Anterior cingulate cortex (tissue), 58 donors: Measurements from ENCODE around the gene CENPN.

ENCODE experiments used
- DNase-seq, 58 donors: peaks; one replicate each; lab custom pipeline; 2025; lab: John Stamatoyannopoulos, UW

Gene CENPN

DNA sequence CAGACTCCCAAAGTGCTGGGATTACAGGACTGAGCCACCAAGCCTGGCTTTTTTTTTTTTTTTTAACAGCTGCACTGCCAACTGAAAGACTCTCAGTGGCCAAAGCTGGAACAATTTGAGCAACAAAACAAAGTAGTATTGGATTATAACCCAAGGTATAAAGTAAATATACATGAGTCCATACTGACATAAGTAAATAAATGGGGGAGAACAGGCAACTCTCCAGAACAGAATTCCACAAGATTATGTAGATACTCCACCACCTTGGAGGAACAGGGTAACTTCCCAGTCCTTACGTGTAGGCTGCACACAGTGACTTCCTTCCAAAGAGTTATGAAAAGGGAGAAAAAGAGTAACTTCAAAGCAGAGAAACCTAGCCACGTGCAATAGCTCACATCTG is 16.0 kb upstream of the CENPN start:
- no peak for DNase-seq

DNA sequence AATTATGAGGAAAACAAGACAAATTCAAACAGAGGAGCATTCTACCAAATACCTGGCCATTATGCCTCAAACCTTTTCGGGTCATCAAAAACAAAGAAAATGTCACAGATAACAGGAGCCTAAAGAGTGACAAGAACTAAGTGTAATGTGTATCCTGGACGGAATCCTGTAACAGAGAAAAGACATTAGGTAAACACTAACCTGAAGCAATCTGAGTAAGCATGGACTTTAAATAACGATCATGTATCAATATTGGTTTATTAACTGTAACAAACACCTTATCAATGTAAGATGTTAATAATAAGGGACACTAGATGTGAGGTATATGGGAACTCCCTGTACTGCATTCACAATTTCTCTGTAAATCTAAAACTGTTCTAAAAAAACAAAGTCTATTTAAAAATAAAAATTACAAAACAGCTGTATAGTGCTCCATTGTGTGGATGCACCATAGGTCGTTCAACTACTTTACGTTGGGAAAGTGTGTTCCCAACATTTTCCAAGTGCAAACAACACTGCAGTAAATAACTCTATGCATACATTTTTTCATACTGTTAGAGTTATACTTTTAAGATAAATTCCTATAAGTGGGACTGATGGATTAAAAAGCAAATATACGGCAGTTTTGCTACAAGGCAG is 15.1 kb upstream of the CENPN start:
- DNase-seq: no peak

DNA sequence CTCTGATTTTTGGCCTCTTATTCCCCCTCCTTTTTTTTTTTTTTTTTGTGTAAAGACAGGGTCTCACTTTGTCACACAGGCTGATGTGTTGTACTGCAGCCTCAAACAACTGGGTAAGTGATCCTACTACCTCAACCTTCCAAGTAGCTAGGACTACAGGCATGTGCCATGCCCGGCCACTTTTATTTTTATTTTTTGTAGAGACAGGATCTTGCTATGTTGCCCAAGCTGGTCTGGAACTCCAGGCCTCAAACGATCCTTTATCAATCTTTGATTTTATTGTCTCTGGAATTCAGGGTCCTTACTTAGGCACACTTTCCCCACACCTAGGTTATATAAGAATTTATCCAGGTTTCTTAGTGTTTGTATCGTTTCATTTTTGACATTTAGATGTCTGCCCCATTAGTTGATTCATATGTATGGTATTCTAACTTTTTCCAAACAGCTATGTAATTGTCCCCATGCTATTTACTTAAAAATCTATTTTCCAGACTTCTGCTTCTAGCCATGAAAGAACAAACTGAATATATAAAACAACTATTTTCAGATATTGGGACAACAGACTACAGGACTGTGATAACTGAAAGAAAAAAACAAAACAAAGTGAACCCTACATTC is 14.2 kb upstream of the CENPN start:
- no peak for DNase-seq

DNA sequence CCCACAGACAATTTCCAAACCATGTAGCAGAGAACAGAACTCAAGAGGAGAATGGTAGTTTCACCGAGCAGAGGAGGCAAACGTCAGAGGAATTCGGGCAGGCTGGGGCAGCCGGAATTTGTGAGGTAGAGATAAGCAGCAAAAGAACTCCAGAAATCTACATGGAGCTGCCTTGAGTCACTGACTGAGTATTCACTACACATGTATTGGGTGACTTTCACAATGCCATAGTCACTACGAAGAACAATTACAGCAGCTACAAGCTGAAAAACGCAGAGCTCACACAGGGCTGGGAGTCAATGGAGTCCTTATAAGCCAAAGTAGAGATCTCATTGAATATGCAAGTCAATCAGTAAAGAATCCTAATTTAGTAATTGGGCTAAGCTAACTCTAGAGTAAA is 13.7 kb upstream of the CENPN start:
- peak in 5 of 58 donors; percentile 13 to 49 (median 16) for DNase-seq

DNA sequence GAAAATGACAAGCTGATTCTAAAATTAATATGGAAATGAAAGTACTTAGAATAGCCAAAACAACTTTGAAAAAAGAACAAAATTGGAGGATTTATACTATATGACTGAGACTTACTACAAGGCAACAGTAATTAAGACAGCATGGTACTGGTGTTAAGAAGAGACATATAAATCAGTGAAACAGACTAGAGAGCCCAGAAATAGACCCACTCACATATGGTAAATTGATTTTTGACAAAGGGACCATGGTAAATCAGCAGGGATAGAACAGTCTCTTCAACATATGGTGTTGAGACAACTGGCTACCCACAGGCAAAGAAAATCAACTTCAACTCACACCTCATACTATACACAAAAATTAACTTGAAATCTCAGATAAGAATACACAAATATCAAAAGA is 13.2 kb upstream of the CENPN start:
- no peak for DNase-seq

DNA sequence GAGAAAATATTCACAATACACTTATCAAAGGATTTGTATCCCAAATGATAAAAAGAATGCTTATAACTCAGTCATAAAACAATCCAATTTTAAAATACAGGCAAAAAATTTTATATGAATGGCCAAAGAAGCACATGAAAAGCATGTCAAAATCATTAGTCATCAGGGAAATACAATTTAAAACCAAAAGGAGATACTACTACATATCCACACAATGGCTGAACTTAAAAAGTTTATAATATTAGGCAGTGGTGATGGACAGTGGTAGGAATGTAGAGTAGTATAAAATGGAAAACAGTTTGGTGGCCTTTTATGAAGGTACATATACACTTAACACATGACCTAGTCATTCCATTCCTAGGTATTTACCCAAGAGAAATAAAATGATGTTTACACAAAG is 12.6 kb upstream of the CENPN start:
- no peak for DNase-seq

DNA sequence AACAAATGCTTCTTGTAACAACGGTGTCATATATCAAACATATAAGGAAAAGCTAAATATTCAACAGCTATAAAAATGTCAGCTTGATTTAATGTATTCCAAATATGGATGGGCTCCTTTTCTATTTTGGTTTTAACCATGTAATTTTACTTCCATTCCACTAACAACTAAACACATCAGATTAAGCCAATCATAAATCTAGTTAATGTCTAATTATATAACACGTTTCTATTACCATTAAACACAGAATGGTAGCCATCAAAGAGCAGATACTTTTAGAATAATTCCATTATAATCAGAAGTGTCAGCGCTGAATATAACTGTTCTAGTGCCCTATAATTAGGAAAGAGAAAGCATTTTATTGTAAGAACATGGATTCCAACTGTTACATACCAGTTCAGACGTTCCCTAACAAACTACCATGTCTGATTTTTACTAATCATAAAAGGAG is 10.3 kb upstream of the CENPN start:
- DNase-seq: no peak

DNA sequence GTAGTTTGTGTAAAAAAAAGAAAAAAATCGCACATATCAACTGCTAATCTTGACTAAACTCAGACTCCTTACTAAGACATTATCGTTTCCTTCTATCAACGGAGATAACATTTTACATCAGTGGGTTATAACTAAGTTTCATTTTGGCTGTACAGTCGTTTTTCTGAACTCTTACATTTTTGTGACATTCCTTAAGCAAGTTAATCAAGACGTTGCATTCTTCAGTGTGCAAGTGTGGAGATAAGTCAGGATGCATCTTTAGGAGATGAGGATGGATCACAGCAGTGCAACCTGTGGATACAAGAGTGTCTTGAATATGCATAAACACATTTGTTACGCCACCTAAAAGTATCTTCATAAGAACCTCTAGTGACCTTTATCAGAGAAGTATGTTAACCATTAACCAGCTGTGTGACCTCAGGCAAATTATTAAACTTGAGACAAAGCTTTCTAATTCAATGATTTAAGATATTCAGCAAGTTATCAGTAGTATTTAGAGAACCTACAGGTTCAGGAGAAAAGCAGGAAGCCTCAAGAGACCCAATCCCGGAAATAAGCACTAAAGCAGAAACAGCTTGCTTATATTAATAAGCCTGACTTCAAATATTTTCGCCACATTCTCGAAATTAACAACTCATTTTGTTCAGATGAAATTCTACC is 9.7 kb upstream of the CENPN start:
- no peak for DNase-seq

DNA sequence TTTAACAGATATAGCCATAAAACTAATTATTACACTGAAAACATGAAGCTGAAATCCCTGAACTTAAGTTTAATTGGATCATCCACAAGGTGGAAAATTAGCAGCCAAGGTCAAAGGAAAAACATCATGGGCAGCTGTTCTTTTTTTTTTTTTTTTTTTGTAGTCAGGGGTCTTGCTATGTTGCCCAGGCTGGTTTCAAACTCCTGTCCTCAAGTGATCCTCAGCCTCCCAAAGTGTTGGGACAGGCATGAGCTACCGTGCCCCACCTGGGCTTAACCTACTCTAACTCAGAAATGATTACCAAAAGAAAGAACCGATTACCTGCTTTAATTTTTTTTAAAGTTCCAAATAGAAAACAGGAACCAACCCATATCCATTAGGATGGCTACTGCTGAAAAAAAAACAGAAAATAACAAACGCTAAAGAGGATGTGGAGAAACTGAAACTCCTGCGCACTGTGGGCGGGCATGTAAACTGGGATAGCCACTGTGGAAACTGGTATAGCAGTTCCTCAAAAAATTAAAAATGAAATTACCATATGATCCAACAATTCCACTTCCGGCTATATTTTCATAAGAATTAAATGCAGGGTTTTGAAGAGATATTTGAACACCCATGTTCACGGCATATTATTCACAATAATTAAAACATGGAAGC is 8.9 kb upstream of the CENPN start:
- no peak for DNase-seq

DNA sequence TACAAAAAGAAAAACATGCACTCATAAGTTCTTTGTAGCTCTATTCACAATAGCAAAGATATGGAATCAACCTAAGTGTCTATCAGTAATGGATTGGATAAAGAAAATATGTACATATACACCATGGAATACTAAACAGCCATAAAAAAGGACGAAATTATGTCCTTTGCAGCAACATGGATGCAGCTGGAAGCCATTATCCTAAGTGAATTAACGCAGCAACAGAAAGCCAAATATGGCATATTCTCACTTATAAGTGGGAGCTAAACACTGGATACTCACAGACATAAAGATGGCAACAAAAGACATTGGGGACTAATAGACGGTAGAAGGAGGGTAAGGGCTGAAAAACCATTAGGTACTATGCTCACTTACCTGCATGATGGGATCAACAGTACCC is 6.1 kb upstream of the CENPN start:
- DNase-seq: no peak

DNA sequence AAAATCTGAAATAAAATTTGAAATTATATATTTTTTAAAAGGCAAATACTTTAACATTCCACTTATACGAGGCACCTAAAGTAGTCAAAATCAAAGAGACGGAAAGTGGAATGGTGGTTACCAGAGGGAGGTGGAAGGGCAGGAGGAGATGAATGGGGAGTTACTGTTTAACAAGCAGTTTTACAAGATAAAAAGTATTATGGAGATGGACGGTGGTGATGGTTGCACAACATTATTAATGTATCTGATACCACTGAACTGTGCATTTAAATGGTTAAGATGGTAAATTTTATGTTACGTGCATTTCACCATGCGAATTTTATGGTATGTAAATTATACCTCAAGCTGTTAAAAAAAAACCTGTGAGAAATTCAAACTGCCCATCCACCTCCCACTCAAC is 5.7 kb upstream of the CENPN start:
- no peak for DNase-seq

DNA sequence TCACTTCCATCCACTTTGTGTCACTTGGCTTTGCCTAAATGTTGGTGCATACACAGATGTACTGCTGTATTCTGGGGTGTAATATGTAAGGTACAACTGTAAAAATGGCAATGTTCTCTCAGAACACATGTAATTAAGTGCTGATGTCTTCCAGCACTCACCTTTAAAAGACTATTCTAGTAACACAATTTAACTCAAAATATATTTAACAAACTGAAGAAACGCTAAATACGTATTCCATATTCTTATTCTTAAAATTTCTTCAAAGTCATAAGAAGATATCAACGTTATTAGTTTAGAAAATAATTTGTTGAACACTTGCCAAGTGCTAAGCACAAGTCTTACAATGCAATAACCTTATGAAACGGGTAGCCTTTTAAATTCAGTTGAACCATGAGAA is 4.0 kb upstream of the CENPN start:
- no peak for DNase-seq

DNA sequence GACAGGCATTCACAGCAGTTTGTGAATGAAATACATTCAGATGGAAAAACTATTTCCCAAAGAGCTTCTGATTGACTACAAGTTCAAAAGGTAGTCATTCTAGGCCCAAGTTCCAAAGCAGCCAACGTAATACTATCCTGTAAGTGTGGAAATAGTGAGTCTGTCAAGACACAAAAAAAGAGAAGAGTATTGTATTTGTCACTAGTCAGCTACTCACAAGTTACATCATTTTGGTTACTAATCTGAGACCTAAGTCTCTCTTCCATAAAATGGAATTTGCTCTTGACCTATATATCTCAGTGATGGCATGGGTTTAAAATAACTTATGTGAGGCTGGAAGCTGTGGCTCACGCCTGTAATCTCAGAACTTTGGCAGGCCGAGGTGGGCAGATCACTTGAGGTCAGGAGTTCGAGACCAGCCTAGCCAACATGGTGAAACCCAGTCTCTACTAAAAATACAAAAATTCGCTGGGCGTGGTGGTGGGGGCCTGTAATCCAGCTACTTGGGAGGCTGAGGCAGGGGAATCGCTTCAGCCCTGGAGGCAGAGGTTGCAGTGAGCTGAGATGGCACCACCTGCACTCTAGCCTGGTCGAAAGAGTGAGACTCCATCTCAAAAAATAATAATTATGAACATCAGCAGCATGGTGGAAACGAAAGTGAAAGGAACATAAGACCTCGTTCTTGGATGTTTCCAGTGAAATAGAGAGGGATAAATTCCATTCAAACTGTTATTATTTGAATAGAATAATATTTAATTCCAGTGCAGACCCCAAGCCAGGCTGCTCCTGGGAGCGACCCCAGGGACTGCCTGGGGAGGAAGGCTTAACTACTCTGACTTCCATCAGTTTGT is 3.2 kb upstream of the CENPN start:
- no peak for DNase-seq

DNA sequence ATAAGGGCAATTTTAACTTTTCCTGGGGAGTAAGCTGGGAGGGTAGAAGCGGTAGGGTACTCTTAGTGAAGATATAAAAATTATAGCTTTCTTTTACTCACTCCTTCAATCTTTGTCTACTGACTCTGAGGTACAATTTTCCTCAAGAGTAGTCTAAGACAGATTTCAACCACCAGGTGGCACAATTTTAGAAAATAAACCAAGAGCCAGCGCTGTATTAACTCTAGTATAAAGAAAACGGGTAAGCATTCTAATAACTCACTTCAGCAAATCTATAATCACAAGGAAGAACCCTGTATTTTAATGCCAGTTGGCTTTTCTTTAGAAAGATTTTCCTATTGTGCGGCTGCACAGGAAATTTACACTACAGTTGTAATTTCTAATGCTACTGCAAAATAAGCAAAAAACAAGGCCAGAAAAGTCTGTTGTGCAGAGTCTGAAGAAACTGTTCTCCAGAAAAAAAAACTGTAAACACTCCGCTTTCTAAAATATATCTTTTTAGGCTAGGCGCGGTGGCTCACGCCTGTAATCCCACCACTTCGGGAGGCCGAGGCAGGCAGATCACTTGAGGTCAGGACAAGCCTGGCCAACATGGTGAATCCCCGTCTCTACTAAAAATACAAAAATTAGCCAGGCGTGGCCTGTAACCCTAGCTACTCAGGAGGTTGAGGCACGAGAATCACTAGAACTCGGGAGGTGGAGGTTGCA is 2.2 kb upstream of the CENPN start:
- peak in 6 of 58 donors; percentile 5 to 61 (median 26) for DNase-seq

DNA sequence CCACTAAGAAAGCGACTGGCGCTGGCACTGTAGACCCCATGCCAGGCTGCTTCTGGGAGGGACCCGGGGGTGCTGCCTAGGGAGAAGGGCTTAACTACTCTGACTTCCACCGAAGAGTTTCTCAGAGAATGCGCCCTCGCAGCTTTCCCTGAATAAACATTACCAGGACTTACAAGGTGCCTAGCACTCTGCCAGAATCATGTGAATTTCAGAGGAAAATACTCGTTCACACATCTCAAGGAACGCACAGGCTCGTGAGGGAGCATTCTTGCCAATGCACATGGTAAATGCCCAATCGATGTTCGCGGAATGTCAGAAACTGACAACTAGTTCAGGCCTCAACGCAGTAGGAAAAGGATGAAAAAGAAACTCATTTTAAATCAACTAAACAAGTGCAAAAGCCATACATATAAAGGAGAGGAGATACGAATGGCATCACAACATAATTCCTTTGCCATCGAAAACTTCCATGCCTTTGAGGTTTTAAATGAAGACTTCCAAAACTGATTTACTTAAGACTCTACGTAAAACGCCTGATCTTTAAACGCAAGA is 1.3 kb upstream of the CENPN start:
- peak in 2 of 58 donors; percentile 3 to 10 for DNase-seq

DNA sequence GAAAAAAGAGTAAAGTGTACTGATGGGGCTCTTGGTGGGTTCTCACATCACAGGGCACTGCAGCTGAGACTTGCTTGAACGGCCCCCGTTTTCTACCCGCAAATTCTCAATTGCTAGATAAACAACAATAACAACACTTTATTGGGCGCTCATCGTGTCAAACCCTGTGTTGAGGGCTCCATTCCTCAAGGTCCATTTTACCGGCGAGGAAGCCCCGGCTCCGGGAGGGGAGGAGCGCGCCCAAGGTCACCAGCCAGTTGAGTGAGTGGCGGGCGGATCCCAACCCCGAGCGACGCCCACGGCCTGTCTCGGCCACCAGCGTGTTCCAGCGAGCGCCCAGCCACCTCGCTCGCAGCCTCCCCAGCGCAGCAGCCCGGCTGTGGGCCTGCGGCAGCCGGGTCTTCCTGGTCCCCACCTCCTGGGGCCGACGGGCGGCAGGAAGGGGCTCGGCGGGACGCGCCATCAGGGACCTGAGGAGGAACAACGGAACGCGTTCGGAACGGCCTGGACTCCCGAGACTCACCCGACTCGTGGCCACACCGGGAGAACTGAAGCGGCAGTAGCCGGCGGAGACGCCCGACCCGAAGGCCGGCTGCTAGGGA is 702 bp upstream of the CENPN start:
- DNase-seq: peak in 28 of 58 donors; percentile 40 to 78 (median 64)

DNA sequence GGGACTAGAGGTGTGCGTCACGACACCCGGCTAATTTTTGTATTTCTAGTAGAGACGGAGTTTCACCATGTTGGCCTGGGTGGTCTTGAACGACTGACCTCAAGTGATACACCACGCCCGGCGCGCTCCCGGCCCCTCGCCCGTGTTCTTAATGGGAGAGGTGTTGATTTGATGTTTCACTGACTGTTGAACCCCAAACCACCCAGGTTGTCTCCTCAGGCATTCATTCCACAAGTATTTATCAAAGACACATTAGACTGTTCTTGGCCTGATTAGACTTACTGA is 1.4 kb downstream of the CENPN start:
- DNase-seq: no peak

DNA sequence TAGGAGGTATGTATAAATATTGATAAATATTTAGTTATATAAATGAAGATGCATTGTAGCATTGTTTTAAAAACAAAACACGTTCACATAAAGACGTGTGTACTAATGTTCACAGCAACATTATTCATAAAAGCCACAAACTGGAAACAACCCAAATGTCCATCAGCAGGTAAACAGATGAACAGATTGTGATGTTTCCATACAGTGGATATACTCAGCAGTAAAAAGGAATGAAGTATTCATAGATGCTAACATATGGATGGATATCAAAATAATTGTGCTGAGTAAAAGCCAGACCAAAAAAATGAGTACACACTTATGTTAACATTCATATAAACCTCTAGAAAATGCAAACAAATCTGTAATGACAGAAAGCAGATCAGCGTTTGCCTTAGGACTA is 6.0 kb downstream of the CENPN start:
- no peak for DNase-seq

DNA sequence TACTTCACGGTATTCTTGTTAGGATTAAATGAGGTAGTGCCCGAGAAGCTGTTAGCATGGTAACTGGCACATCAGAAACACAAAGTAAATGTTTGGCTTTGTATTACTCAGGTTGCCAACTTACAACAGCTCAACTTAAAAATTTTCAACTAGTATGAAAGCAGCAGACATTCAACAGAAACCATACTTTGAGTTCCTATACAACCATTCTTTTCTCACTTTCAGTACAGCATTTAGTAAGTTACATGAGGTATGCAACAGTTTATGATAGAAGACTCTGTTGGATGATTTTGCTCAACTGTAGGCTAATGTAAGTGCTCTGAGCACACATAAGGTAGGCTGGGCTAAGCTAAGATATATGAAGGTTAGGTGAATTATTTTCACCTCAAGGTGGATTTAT is 7.7 kb downstream of the CENPN start:
- DNase-seq: no peak
